NCI-H2227 treated with DMSO at 0.1 percent for 48 hours (cell line): ENCODE measurements around the gene RAPGEF3.

ENCODE experiments used
- DNase-seq: peaks from one replicate; lab custom pipeline; 2025; lab: John Stamatoyannopoulos, UW

RAPGEF3 gene

DNA sequence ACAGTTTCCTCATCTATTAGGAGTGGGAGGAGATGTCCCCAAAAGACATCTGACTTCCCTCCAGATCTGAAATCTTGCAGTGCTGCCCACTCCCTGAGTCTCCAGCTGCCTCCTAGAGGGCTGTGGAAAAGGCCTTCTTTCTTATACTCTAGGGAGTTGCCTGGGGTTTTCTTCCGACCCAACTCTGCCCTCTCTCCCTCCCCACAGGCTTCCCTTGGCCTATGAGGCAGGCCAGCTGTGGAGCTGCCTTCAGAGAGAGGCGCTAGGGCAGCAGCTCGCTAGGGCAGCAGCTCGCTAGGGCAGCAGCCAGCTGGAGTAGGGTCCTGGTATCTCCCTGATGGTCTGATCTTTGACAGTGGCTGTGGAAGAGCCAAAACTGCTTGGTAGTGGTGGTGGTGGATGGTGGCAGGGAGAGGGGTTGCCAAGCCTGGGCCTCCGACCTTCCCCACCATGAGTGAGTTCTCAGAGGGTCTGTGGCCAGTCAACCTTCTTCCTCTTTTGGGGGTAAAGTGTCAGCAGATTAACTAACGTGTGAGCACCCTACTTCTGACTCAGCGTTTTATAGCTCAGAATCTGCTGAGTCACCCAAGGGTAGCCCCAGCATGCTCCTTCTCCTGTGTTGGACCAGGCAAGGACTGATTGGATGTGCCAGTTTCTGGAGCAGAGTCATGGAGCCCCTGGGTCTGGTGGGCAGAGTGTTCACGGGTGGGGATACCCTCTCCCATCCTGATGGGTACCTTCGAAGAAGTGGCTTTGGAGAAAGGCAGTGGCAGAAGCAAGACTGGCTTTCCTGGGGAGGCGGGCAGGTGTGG is 16.6 kb upstream of the RAPGEF3 start:
- DNase-seq, result no peak

DNA sequence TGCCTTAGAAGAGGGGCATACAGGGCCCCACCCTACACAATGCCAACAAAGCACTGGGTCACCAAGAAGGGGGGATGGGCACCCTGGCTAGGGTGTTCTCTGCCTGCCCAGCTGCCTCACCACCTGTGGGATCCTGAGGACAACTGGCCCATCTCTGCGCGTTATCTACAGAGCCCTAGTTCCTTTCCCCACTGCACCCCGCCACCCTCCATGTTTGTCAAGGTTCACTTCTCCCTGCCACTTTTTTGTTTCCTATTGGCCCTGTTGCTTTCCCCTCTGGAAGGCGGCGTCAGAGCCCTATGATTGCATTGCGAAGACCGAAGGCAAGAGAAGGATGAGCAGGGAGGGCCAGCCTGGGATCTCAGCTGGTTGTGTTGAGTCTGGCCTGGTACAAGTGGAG is 16.0 kb upstream of the RAPGEF3 start:
- no peak for DNase-seq

- no peak for DNase-seq
Measured at GRCh38 chr12:47773858-47774580, 15.3 kb upstream of the RAPGEF3 start.

- peak; percentile 47 for DNase-seq
Measured at GRCh38 chr12:47773062-47773857, 14.6 kb upstream of the RAPGEF3 start, which contains the start of gene SLC48A1. TSS of gene SLC48A1 (plus strand) at chr12:47773238. CDS start at chr12:47773305, 67 bp downstream.

DNA sequence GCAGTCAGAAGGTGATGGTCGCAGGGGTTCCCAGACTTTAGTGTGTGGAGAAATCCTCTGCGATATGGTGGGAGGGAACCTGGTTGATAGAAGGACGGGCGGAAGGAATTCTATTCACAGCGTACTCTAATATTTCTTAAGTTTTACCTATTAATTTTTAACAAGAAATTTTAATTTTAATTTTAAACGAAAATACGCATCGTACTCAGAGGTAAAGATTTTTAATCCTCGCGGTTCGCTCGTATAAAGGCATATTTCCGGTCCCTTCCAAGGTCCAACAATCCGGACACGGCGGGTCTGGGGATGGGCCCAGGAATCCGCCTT is 14.0 kb upstream of the RAPGEF3 start:
- DNase-seq, result no peak

- no peak for DNase-seq
Measured at GRCh38 chr12:47772094-47772660, 13.5 kb upstream of the RAPGEF3 start.

- no peak for DNase-seq
Measured at GRCh38 chr12:47771304-47771703, 12.6 kb upstream of the RAPGEF3 start.

GRCh38 chr12:47770086-47770726 is 11.5 kb upstream of the RAPGEF3 start:
- no peak for DNase-seq

- DNase-seq, result no peak
Measured at GRCh38 chr12:47769234-47770085, 10.8 kb upstream of the RAPGEF3 start.

DNA sequence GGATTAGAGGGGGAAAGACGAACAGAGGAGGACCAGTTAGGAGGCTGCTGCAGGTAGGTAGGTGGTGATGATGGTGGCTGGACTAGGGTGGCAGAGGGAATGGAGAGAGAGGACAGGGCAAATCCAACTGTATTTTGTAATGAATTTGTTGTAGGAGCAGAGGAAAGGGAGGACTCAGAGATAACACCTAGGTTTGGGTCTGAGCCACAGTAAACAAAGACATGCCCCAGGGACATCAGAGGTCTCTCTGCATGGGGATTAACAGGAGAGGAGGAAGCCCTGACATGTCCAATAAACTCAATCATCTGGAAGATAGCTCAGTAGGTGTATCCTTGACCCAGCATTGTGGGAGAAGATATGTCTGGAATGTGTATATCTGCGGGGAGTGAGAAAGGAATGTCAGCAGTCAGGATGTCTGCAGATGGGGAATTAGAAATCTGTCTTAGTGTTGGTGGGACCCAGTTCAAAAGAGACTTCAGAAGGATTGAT is 9.7 kb upstream of the RAPGEF3 start:
- DNase-seq, result no peak

DNA sequence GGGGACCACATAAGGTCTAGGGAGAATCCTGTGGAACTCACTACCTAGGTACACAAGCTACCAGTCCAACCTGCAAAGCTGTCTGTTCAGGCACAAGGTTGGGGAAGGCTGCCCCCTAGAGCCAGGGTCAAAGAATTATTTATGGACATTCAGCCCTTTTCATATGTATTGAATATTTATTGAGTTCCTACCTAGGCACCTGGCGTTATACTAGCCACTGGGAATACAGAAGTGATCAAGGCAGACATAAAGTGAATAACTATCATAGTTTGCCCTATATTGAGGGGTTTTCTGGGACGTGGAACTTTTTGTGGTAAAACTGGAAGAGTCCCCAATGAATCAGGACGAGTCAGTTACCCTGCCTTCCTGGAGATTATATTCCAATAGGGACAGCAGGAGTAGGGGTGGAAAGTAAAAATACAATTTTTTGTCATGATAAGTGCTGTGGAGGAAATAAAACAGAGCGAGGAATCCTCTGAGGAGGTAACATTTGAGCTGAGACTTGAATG is 8.6 kb upstream of the RAPGEF3 start:
- DNase-seq, result no peak

- DNase-seq, result no peak
Measured at GRCh38 chr12:47766502-47767215, 8.0 kb upstream of the RAPGEF3 start.

- DNase-seq, result no peak
Measured at GRCh38 chr12:47763481-47764346, 5.0 kb upstream of the RAPGEF3 start.

GRCh38 chr12:47762850-47763465 is 4.3 kb upstream of the RAPGEF3 start:
- DNase-seq, result no peak

DNA sequence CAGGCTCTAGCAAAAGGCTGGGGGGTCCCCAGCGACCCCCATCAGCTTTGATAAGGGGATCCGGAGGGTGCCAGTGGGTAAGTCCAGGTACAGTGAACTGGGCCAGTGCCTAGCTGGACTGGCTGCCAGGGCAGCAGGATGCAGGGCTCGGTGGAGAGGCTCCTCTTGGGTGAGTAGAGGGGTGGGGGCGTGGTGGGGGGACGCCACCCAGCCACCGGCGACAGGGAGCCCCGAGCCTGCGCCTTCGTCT is 171 bp downstream of the RAPGEF3 start:
- DNase-seq, result no peak

DNA sequence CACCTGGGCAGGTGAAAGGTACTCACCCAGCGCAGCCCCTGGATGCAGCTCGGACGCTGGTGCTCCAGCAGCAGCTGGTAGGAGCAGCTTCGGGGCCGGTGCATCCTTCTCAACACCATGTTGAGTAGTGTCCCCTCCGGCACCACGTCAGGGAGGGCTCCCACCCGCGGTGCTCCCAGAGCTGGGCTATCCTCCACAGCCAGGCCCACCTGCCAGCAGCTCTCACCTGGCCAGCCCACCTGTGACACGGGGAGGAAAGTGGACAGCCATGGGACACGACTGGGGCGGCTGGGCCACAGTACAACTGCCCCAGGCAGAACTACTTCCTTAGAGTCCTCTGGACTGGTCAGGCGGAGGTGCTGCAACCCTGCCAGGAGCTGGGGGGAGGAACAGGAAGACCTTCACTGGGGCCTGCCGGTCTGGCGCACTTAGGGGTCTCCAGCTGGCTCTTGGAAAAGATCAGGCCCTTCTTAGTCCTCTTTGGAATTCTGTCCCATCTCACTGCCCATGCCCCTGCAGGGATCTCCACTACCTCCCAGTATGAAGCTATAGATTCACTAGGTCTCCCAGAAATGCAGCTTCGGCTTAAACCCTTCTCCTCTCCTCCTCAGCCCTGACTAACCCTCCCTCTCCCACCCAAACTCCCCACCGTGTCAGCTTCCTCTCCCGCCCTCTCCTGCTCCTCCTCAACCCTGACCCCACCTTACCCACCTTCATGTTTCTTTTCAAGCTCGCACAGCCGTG is 668 bp downstream of the RAPGEF3 start:
- DNase-seq, result no peak

DNA sequence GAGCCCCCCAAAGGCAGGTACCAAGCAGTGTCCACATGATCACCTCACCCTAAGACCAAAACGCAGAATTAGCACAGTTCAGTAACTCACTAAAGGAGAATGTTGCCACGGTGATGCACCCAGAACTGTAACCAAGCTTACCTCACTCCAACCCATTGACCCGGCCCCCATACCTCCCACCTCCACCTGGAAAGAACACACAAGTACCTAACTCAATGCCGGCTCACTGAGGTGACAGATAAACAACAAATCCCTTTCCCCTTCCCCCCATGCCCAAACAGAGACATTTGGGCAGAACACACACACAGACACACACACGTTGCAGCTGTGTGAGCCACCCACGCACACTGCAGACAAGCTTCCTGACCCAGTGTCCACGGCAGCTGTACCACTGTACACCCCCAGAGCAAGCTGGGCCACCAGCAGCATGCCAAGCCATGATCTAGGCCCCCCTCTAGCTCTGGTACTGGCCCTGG is 1.3 kb downstream of the RAPGEF3 start:
- DNase-seq, result no peak
